GM15510 (cell line): Measurements from ENCODE around the gene MMP2.

Source experiments
- POLR2A ChIP-seq: IDR thresholded peaks from 3 replicates; pipeline ENCODE4 v1.6.1; 2011; ENCODE audit warnings: borderline replicate concordance; ENCODE audit not compliant: insufficient read length; ENCODE audit errors: extremely low read depth

Gene MMP2

DNA sequence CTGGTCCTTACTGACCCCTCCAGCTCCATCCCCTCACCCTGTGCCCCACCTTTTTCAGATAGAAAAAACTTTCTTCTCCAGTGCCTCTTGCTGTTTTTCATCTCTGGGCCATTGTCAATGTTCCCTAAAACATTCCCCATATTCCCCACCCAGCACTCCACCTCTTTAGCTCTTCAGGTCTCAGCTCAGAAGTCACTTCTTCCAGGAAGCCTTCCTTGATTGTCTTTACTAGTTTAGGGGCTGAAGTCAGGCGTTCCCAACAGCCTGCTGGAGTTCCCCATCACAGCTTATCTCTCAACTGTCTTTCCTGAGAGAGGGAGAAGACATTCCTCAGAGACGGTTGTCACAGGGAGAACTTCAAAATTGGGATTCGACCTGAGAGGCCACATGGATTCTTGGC, 1.3 kb upstream of the MMP2 start:
- TF ChIP-seq POLR2A: no peak

DNA sequence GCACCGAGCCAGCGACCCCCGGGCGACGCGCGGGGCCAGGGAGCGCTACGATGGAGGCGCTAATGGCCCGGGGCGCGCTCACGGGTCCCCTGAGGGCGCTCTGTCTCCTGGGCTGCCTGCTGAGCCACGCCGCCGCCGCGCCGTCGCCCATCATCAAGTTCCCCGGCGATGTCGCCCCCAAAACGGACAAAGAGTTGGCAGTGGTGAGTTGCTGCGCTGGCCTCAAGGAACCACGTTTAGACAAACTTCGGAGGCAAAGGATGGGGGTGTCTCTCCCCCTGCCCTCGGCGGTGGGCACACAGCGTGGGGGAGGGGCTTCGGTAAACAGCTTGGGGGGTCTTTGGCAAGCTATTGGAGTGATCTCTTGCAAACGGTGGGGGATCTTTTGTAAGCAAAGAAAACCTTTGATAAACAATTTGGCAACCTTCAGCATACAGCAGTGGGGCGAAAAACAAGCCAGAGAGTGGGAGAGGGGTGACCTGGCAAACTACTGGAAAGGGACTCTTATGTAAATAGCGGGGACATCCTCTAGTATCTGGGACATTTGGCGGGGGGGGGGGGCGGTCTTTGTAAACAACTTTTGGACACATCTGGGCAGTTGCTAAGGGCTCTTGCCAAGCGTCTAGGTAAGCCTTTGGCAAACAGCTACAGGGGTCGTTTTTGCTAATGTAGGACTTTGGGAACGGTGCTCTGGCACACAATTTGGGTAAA, 587 bp downstream of the MMP2 start:
- no peak for TF ChIP-seq POLR2A

GRCh38 chr16:55480228-55480655, 1.2 kb downstream of the MMP2 start:
- no peak for TF ChIP-seq POLR2A

DNA sequence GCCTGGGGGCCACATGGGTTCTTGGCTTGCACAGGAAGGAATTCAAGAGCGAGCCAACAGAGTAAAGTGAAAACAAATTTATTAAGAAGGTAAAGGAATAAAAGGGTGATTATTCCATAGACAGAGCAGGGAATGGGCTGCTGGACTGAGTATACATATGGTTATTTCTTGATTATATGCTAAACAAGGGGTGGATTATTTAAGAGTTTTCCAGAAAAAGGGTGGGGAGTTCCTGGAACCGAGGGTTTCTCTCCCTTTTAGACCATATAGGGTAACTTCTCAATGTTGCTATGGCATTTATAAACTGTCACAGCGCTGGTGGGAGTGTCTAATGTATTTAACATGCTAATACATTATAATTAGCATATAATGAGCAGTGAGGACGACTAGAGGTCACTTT, 2.0 kb downstream of the MMP2 start:
- no peak for TF ChIP-seq POLR2A

DNA sequence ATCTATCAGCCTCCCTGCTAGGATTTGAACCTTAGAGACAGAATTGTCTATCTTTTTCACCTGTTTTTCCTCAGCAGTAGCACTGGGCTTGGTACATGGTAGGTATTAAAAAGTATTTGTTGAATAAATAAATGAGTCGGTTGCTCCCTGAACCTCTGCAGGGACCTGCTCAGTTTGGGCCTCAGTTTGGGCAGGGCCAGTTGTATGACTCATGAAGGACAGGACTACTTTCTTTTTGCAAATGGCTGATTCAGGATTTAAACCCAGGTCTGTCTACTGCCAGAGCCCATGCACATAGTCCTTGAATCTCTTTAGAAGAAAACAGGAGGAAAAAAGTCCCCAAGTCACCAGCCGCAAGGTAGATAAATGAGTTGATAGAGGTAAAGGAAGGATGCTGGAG, 3.1 kb downstream of the MMP2 start:
- TF ChIP-seq POLR2A: no peak

DNA sequence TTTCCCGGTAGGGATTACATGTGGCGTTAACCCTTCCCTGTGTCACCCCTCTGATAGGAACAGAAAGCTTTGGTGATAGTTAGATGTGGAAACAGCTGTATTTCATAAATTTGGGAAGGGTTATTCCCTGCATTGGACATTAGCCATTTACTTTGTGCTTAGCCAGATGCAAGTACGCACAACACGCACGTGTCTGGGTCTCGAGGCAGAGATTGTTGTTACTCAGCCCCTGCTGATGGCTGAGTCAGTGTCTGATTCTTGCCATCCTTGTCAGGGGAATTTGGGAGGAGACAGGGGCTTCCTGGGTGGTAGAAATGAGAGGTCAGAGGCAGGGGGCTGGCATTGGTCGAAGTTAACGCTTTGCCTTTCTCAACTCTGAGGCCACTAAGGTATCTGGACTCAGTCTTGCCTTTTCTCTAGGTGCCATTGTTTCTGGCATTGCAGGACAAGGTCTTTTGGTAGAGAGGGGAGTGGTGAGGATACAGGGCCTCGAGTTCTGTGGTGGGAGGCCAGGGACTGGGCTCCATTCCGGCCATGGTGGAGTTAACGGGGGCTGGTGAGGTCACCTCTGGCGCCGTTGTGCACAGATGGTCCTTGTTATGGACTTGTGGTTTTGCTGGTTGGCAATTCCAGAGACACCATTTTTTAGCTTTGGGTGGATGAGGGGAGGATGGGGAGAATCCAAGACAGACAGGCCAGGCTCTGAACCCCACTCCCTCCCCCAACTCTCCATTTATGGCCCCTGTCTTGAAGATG, 8.2 kb downstream of the MMP2 start:
- no peak for TF ChIP-seq POLR2A

GRCh38 chr16:55488306-55488705, 9.3 kb downstream of the MMP2 start:
- TF ChIP-seq POLR2A: no peak

DNA sequence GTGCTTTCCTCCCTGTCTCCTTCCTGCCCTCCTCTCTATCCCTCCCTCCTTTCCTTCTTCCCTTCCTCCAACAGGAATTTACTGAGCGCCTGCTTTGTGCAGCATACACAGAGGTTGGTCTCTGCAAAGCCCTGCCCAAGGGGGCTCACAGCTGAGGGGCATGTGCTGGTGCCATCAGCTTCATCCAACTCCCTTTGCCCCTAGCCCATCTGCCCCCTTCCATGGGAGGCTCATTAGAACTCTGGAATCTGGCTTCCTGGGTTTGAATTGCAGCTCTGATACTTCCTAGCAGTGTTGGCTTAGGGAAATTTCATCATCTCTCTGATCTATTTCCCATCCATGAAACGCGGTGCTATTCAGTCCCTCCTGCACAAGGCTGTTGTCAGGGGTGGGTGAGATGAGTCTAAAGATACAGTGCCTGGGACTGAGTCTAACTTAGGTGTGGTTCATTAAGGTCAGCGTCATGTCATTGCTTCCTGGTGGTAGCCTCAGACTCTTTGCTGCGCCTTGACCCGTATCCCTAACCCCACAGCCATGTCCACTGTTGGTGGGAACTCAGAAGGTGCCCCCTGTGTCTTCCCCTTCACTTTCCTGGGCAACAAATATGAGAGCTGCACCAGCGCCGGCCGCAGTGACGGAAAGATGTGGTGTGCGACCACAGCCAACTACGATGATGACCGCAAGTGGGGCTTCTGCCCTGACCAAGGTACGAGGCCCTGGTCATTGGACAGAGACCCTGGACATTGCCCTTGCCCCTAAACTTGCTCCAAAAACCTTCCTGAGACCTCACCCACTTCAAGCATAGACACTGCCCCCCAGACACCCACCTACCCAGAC, 10.3 kb downstream of the MMP2 start:
- no peak for TF ChIP-seq POLR2A

- TF ChIP-seq POLR2A: no peak
Observed at GRCh38 chr16:55489956-55490265, 10.9 kb downstream of the MMP2 start.

DNA sequence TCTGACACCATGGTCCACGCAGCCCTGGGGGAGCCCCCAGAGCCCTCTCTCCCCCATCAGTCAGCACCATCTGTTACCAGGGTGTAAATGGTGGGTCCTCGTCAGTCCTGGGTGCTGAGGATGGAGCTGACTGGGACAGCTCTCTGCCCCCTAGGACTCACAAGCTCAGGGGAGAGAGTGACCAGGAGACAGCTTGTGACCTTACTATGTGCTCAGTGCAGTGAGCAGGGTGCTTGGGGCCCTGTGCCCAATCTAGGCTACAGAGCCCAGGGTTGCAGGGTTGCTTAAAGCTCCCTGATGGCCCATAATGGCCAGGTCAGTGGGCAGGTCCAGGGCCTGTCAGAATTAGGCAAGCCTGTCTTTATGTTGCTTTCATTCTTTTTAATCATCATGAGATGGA, 11.3 kb downstream of the MMP2 start:
- TF ChIP-seq POLR2A: no peak

GRCh38 chr16:55491691-55492090, 12.7 kb downstream of the MMP2 start:
- TF ChIP-seq POLR2A: no peak

GRCh38 chr16:55492756-55493380, 13.9 kb downstream of the MMP2 start:
- TF ChIP-seq POLR2A: no peak

DNA sequence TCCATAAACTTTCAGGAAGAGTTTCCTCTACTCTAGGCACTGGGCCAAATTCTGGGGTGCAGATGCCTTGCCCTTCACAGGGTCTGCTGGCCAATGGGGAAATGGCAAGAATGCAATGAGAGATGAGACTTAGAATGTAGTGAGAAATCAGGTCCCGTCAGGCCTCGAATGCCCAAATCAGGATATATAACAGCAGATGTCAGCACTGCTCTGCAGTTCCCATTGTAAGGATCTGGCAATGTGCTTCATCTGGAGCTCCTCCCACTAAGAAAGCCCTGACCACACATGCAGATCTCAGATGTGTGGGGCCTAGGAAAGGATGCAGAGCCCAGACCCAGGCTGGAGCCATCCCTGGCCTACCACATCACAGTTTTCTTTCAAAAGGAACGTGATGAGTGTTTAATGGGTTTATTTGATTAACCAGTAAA, 16.0 kb downstream of the MMP2 start:
- TF ChIP-seq POLR2A: no peak

GRCh38 chr16:55495616-55496289, 16.8 kb downstream of the MMP2 start:
- TF ChIP-seq POLR2A: no peak
